ENCODE results near the gene MAEA. TPM values are rescaled to one million over a fixed set of nuclear protein-coding genes. Genes with fewer than 3 reads are reported as not detected.

The MAEA gene
- total and polyA plus RNA-seq, 2 of the 8 experiments (the other 6 are each of a cell fraction or from before 2014, with no cell fraction given) = 75.8 to 133 TPM

GRCh38 chr4:1366371-1367229 is 76.9 kb downstream of the MAEA start:
- Histone ChIP-seq H3K4ac (replicated peaks; ENCODE audit: insufficient read length, low read depth, low read length) (no peak overlapping the region), H3K18ac (ENCODE audit: extremely low read depth, low read length) (no peak overlapping the region), H3K14ac (ENCODE audit: insufficient read length) (no peak overlapping the region), H3K79me1 (ENCODE audit: low read depth, low read length) (no peaks in the 10 kb centered on the region; the same call in 1 of the 2 replicates), H3K4me1 (replicated peaks in 1 of 4; ENCODE audit: control insufficient read depth in 3 of 4, insufficient read depth in 4 of 4, low read length in 3 of 4) (0 out of 7 replicates have a peak, but pooled peaks cover 0 to 2% (median 0%) of the 10 kb centered on the region in 4 experiments), H2BK20ac (ENCODE audit: low read length) (no peak overlapping the region), H2BK5ac (ENCODE audit: low read depth, low read length) (no peak overlapping the region), H2BK120ac (replicated peaks; ENCODE audit: low read depth, low read length) (no peak overlapping the region), H4K5ac (ENCODE audit: insufficient read length, low read depth, low read length) (no peak overlapping the region), H4K91ac (replicated peaks; ENCODE audit: insufficient read length, low read length) (no peak overlapping the region), H4K20me1 (replicated peaks in 1 of 2; ENCODE audit: control insufficient read depth in 1 of 2, insufficient read depth in 2 of 2, low read length in 2 of 2) (peaks cover 0 to 12% of the 10 kb centered on the region in 2 experiments), H2BK12ac (ENCODE audit: low read depth, low read length) (no peak overlapping the region), H3K27me3 (replicated peaks in 1 of 4; ENCODE audit: control insufficient read depth in 3 of 4, extremely low read depth in 1 of 4, insufficient read depth in 3 of 4, low read length in 3 of 4) (no peaks in the 10 kb centered on the region), H3K4me2 (ENCODE audit: insufficient read depth in 1 of 2, low read depth in 2 of 2, low read length in 2 of 2) (no peak overlapping the region), H3K23me2 (ENCODE audit: low read depth, low read length) (no peaks in the 10 kb centered on the region), H3K9me3 (ENCODE audit: insufficient read depth in 2 of 2, low read depth in 1 of 2, low read length in 1 of 2) (no peaks in the 10 kb centered on the region), H3K23ac (ENCODE audit: insufficient read length) (no peak overlapping the region), H3K56ac (replicated peaks; ENCODE audit: insufficient read length, low read depth, low read length) (no peak overlapping the region), H4K8ac (ENCODE audit: extremely low read depth, insufficient read depth, low read length) (no peak overlapping the region), H3K79me2 (ENCODE audit: control insufficient read depth in 1 of 2, insufficient read depth in 2 of 2, low read length in 2 of 2) (no peaks in the 10 kb centered on the region), H2BK15ac (ENCODE audit: low read length) (no peak overlapping the region), H2AK5ac (ENCODE audit: low read depth, low read length) (no peak overlapping the region), H3K36me3 (ENCODE audit: control insufficient read depth in 2 of 4, insufficient read depth in 4 of 4, low read length in 3 of 4) (no peaks in the 10 kb centered on the region), H3K9ac (replicated peaks in 1 of 4; ENCODE audit: extremely low read depth in 1 of 4, low read depth in 3 of 4, low read length in 3 of 4) (no peak overlapping the region), H3K27ac (ENCODE audit: low read depth, low read length) (no peak overlapping the region), H2AFZ (ENCODE audit: low read length) (no peak overlapping the region), H3K4me3 (ENCODE audit: extremely low read depth in 1 of 4, insufficient read depth in 2 of 4, low read depth in 3 of 4, low read length in 4 of 4) (no peak overlapping the region)
- CTCF ChIA-PET (ENCODE audit: partially characterized antibody) = interaction anchor here (0.6 to 4.1 kb wide), 8 partner anchors 10 to 162 kb away, joined by 3 to 58 read pairs (median 4); no protein-coding TSS in a partner anchor
- 90% methylated on average over 29 of the region's 35 CpGs; no CpG with 5 or more reads in 1 of the 2 experiments for WGBS, 2 experiments (ENCODE audit: extremely low coverage in 1 of 2, insufficient coverage in 1 of 2, insufficient read length in 1 of 2, insufficient replicate concordance in 2 of 2, low coverage in 1 of 2, low lambda C conversion rate in 2 of 2, missing lambda C conversion rate in 1 of 2)
- TF ChIP-seq TBP (IDR thresholded peaks at IDR 0.05; ENCODE audit: low read depth, low read length) (no peak), CBX8 (IDR thresholded peaks at IDR 0.05; ENCODE audit: borderline replicate concordance, low read depth, low read length) (no peak), RBBP5 (IDR thresholded peaks at IDR 0.05; ENCODE audit: borderline replicate concordance, low read depth, low read length) (no peak), NRF1 (IDR thresholded peaks at IDR 0.05; ENCODE audit: low read depth, low read length) (no peak), SIRT6 (IDR thresholded peaks at IDR 0.05; ENCODE audit: low read length) (no peak), TAF1 (IDR thresholded peaks at IDR 0.05; ENCODE audit: low read depth, low read length) (no peak), SAP30 (IDR thresholded peaks at IDR 0.05; ENCODE audit: insufficient read depth, insufficient replicate concordance, low read length) (no peak), MAX (IDR thresholded peaks at IDR 0.05) (no peak), POLR2AphosphoS5 (IDR thresholded peaks at IDR 0.05; ENCODE audit: low read depth, low read length) (no peak)
- DNase-seq (ENCODE audit: low read depth in 1 of 2, low spot score in 2 of 2) = no peak
- no peak for FAIRE-seq
- POLR2A ChIA-PET (ENCODE audit: partially characterized antibody) = interaction anchor here (1.1 to 3.2 kb wide), 2 partner anchors 10 to 11 kb away, joined by 3 to 7 read pairs; no protein-coding TSS in a partner anchor

Data from H1 (cell line).